CD4-positive, alpha-beta T cell treated with Interleukin-17A for 4 hours (primary cell): ENCODE measurements around the gene RPH3AL.
A peak's percentile ranks its signal among the peaks of the same experiment; 100 is the strongest.

Source experiments
- DNase-seq: peaks from one replicate; pipeline ENCODE4 v3.0.0-alpha.2; 2020; ENCODE audit warnings: mixed read lengths

The RPH3AL gene

DNA sequence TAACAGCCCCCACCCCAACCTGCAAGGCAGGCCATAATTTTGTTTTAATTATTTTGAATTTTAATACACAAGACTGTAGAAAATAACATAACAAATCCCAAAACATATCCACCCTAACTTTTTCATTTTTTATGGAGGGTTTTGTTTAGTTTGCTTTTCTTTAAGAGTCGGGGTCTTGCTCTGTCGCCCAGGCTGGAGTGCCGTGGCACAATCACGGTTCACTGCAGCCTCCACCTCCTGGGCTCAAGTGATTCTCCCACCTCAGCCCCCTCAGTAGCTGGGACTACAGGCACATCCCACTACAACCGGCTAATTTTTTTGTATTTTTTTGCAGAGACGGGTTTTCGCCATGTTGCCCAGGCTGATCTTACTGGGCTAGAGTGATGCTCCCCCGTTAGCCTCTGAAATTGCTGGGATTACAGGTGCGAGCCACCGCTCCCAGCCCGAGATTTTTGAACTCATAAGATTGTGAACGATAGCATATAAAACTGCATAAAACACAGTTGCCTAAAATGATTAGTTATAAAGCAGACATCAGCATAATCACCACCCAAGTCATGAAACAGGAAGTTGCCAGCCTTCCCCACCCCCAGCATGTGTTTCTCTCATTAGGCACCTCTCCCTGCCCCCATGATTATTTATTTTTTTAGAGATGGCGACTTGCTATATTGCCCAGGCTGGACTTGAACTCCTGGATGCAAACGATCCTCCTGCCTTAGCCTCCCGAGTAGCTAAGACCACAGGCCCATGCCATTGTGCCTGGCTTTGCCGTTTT is 157.6 kb downstream of the RPH3AL start:
- no peak for DNase-seq

DNA sequence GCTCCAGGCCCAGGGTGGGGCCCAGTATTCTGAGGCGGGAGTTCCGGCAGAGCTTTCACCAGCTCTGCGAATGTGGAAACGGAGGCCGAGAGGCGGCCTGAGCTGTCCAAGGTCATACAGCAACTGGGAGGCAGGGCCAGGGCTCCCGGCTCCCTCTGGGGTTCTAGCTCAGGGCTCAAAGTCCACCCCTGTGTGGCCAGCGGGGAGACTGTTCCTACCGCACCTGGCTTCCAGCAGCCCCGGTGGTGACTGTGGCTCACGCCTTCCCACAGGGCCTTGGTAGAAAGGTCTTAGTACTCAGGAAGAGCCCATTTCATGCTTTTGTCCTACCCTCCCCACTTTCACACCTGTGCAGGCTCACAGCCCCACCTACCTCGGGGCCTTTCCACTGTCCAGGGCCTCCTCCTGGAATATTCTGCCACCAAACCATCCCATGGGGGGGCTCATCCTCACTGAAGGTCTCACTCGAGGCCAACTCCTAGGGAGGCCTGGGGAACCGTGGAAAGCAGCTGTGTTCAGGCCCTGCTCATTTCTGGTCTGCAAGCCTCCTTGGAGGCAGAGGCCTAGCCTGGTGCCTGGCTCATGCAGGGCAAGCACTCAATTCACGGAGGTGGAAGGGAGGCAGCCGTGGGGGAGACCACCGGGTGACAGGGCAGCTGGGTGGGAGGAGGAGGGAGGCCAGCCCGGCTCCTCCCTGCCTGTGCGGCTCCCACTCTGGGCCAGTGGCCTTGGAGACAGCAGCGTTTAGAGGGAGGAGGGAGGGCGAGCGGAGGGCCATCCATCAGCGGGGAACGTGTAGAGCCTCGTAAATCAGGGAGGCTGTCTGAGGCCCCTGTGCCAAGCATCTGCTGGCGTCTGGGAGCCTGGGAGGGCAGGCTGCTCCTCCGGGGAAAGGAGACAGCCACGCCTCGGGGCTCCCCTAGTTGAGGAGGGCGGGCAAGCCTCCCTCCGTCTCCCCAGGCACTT is 158.5 kb downstream of the RPH3AL start:
- DNase-seq: no peak

DNA sequence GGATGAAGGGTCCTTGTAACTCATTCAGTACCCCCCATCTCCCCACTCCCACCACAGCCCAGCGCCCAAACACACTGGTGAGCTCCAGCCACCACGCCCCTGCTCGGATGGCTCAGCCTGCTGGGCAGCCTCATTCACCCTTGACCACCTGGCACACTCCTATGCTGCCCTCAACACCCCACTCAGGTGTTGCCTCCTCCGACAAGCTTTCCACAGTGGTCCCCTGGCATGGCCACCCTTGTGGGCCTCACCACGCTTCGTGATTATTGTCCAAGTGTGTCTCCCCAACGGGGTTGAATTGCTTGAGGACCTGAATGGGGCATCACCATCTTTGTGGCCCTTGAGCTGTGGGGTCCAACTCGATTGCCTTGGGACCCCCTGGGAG is 159.2 kb downstream of the RPH3AL start:
- no peak for DNase-seq

DNA sequence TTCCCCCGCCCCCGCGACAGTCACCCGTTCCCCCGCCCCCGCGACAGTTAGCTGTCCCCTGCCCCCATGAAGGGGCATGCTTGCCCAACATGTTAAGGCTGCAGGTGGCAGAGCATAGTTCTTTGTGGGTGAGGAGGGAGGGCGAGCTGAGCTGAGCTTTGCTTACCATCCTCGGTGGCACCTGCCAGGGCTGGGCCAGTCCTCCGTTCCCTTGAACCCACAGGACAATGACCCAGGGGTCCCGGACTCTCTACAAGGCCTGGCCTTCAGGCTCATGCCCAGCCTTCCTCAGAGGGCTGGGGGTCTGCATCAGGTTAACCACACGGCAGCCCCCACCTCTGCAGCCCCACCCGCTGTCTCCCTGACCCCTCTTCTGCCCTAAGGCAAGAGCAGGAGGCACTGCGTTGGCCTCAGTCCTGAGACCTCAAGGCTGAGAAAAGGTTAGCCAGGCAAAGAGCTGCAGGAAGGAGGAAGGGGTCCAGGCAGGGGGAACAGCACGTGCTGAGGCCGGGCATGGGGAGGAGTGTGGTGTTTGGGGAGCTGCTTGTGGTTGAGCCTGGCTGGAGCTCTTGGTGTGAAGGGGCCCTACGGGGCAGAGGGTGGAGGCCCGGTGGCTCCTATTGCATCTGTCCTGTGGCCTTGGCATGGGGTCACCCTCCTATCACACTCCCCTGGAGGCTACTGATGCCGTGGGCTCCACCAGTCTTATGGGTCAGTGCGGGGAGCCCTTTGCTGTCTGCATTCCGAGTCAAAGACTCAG is 159.8 kb downstream of the RPH3AL start:
- DNase-seq: no peak

DNA sequence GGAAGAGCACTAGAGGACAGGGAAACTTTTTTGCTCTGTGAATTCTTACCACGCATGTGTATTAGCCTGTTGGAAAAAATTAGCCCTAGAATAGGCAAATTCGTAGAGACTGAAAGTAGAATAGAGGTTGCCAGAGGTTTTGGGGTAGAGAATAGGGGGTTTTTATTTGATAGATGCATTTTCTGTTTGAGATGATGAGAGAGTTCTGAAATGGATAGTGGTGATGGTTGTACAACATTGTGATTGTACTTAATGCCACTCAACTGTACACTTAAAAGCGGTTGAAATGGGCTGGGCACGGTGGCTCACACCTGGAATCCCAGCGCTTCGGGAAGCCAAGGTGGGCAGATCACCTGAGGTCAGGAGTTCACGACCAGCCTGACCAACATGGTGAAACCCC is 163.2 kb downstream of the RPH3AL start:
- no peak for DNase-seq

DNA sequence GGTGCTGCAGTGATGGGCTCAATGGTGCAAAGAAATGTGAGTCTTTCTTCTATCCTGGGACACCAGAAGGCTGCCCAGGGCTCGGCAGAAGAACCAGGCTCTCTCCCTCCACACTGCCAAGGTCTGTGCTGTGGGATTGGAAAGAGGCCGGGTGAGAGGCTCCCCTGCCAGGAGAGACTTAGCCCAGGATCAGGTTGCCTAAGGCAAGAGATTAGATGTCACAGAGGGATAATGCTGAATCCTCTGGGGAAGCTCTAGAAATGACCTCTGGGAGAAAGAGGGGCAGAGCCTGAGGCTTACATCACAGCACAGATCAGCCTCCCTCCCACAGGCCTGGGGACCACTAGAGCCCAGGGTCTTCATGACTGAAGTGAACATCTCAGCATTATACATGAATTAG is 165.5 kb downstream of the RPH3AL start:
- no peak for DNase-seq

DNA sequence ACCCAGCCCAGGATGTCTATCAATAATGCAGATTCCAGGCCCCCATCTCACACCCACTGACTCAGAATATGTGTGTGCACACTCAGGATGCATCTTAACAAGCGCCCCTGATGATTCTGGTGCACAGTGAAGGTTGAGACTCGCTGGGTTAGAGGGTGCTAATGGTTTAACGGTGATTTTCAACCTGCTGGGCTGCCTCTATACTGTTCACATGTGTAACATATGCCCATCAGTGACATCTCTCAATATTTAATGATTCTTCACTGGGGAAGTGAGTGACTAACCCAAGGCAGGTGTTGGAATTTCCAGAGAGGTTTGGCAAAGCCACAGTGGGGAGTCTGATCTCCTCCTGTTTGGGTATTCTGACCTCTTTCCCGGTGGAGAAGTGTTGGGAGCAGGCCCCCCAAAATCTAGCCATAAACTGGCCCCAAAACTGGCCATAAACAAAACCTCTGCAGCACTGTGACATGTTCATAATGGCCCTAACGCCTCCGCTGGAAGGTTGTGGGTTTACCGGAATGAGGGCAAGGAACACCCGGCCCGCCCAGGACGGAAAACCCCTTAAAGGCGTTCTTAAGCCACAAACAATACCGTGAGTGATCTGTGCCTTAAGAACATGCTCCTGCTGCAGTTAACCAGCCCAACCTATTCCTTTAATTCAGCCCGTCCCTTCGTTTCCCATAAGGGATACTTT is 167.0 kb downstream of the RPH3AL start:
- no peak for DNase-seq

DNA sequence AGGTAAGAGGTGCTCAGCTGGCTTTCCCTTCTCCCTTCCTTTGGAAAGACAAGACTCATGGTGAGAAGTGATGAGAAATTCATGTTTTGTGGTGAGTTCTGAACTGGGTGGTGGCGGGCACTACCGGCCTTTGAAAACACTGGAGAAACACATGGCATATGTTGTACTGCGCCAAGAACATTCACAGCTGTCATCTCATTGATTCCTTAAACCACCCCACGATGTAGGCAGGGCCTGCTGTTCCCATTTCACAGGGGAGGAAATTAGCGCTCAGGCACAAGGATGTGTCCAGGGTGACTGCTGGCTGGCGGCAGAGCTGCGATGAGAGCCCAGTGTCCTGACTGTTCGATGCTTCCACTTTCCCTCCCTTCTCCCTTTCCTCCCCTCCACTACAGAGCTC is 169.6 kb downstream of the RPH3AL start:
- no peak for DNase-seq

DNA sequence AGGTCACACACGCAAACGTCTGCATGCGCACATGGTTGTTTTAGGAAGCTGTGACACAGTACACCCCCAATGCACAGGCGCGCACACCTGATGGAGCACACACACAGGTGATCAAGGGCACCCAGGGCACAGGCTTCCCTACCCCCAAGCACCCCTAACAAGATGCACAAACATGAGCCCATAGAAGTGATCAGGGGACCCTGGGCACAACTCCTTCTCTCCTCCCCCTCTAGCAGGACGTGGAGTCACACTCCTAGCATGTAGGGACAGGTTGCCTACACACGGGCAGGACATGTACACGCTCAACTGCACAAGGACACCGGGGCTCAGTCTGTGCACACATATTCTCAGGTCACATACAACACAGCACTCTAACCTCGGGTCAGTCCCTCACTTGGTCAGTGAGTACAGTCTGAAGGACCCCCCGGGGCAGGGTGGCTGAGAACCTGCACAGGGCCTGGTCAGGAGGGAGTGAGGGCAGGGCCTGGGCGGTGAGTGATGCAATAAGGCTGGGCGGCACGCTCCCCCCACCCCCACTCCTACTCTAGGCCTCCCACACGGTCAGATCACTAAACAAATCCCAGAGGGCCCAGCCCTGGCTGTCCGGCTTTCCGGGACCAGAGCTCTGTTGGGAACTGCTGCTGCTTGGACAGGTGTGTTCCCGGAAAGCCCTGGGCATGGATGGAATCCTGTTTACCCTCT is 170.4 kb downstream of the RPH3AL start:
- DNase-seq: no peak

DNA sequence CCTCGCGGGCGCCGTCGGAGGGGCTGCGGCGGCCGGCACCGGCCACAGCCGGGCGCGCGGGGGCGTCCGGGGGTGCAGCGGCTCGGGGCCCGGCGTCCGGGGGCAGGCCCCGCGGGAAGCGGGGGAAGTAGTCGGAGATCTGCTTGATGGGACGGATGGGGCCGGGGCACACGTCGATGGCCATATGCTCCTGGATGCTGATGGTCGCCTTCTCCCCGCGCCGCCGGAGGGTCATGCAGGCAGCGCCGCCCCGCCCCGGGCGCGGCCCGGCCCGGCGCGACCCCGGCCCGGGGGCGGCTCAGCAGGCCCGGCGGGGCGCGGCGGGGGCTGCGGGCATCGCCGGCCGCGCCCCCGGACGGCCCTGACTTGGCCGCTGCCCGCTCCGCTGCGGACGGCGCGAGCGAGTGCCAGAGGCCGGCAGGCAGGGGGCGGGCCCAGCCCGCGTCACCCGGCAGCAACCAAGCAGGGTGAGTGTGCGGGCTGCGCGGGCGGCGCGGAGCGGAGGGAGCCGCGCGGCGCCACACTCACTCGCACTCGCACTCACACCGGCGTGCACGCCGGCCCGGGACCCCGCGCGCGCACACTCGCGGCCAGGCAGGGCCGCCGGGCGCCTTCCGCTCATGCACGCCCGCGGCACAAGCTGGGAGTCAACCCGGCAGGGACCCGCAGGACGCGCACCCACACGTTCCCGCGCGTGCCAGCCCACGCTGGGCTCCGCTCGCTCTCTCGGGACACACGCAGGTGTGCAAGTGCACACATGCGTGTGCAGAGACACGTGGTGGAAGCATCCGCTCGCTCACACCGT is 171.2 kb downstream of the RPH3AL start, which contains the start of gene DOC2B:
DOC2B (minus strand) TSS at position 406 of the 805 bp plus-strand sequence; CDS start at position 235, 171 bp downstream.
- DNase-seq: peak; percentile 11

DNA sequence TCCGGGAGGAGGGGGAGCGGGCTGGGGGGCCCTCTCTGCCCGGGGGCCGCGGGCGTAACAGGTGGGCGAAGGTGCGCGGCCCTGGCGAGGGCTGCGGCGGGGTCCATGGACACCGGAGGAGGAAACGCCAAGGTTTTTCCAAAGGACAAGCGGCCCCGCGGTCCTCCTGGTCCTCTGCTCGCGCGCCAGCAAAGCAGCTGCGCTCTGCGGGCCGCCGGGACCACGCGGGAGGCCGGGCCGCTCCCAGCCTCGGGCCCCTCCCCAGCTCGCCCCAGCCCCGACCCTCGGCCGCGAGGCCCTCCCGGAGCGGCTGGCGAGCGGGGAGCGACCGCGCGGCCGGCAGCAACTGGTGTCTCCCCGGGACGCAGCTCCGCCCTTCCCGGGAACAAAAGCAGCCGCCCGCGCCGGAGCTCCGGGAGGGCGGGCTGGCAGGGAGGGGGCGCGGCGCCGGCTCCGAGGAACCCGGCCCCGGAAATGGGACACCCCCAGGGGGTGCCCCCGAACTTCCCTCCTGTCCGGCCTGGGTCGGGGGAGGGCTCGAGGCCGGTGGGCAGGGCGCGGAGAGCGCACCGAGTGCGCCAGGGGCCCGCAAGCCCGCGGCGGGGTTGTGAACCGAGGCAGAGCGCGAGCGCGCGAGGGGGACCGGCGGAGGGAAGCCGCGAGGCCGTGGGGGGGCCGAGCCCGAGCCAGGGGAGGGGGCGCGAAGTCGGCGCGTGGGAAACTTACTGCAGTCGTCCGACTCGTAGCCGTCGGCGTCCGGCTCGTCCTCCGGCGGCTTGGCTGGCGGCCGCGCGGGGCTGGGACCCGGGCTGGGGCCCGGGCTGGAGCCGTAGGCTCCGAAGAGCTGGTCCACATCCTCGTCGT is 172.0 kb downstream of the RPH3AL start:
- DNase-seq: no peak

DNA sequence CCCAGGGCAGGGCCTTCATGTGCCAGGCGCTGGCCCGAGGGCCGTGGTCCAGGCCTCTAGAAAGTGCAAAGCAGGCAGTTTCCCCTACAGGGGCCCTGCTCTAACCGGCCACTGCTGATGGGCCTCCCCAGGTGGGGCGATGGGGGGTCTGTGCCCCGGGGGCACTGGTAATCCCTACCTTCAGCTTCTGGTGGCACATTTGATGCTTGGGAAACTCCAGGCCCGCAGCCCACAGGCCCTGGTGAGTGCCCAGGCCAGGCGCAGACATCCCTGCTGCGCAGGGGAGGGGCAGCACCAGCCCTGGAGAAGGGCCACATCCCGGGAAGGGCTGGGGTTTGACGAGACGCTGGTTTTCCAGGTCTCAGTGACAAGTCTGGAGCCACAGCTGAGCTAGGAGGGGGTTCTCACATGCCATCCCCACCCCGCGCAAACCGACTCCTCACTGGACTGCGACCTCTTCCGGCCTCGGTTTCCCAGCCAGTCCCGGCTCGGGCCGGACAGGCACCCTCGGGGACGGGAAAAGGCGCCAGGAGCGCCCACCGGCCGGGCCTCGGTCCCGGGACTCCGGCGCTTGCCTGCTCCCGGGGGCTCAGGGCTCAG is 172.7 kb downstream of the RPH3AL start:
- DNase-seq: no peak

DNA sequence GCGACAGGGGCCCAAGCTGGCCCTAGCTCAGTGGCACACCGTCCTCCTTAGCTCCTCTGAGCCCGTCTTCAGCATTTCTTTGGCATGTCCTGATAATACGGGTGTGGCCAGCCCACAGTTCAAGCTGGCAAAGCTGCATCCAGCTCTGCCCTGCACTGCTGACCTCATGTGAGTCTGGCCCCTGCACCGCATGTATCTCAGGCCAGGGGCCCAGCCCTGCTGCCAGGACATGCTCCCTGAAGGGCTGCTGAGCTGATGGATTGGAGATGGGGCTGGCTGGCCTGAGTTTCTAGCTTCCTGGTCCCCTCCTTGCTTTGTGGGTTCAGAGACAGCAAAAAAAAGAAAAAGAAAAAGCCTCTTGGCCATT is 173.6 kb downstream of the RPH3AL start:
- no peak for DNase-seq

DNA sequence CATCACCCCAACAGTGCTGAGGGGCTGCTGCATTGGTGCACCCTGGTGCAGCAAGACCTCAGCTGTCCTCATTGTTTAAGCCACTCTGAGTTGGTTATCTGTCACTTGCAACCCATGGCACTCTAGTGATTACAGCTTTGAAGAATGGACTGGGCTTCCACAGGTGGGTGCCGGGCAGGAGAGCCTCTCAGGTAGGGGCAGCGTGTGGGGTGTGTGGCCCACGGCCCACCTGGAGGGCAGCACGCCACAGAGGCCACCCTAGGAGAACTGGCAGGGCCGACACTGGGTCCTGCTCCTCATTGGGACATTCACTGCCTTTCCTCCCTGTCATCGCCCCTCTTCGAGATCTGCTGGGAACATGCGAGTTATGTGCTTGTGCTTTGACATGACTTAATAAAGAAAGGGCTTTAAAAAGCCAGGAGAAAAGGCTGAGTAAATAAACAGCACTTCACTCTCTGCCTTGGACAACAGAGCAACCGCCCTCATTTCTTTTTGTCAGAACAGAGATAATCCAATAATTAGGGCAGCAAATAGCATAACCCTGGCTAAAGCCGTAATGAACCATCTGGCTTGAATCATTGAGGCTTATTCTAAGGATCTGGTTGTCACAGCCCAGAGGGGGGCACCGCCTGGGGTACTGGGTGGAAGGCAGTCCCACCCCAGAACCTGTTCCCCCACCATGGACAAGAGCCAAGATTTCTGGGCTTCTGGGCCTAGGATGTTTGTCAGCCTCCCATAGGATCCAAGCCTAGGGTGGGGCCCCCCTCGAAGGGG is 174.1 kb downstream of the RPH3AL start:
- no peak for DNase-seq

DNA sequence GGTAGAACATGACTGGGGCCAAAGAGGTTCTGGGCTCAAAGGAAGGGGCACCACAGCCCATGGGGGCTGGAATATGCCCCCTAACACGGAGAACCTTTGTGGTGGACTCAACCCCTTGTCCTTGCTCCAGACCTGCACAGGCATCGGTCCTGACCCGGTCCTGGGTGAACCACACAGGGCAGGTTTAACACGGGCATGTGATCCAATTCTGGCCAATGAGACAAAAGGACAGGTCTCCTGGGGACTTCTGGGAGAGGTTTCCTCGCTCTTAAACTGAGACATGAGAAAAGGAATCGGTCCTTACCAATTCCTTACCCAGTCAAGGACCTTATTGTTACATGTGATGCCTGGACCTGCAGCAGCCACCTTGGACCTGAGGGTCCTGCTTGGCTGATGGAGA is 174.8 kb downstream of the RPH3AL start:
- no peak for DNase-seq

DNA sequence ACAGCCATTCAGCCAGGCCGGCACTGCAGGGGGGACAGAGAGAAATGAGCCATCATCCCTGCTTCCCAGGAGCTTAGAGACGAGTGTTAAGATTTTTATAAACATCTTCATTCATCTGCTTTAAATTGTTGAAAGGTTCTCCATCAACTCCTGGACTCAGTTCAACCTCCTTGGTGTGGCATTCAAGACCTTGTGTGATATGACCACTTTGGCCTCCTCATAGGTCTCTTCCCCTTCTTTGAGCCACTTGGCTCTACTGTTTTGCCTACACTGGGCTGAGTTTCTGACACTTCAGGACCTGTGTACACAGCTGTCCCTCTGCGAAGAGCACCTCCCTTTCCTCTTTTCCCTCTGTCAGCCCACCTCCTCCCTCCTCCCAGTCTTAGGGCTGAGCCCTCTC is 175.5 kb downstream of the RPH3AL start:
- no peak for DNase-seq

DNA sequence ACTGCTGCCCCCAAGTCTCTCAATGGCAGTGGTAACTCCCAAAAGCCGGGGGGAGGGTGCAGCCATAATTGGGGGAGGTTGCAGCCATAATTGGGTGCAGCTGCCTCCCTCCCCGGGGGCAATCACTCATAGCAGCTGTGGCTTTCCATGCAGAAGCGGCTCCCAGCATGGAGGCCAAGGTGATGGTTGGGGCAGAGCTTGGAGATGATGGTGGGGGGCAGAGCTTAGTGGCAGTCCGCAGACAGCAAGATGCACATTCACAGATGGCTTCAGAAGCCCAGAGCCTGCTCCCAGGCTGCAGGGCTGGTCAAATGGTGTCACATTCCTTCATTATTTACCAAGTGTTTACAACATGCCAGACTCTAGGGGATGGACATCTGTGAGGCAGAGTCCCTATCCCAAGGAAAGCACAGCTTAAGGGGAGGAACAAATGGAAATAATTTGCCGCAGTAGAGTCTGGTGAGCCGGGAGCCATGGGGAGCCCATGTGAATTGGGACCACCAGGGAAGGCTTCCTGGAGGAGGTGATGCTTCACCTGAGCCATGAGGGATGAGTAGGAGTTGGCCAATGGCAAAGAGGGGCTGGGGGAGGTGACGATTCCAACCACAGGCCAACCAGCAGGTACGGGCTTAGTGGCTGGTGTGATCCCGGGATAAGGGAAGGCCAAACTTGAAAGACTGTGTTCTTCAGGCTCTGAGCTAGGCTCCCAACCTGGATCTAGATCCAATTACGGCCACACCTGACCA is 179.3 kb downstream of the RPH3AL start:
- DNase-seq: no peak

DNA sequence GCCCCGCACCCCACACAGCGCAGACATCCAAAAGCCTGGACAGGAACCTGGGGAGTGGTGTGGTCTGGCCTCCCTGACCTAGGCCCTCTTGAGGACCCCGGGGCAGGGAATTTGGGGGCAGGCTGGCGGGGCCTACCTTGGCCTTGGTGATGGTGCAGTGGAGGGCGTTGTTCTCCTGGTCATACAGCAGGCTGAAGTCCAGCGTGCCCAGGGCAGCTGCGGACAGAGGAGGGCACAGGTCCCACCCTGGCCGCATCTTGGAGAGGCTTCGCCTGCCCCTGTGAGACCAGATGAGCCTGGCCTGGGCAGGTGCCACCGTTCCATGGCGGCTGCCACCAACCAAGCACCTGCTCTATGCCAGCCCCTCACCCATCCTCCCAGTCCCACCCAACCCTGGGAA is 180.2 kb downstream of the RPH3AL start:
- no peak for DNase-seq
